Measurements from ENCODE around the gene ZDHHC3. TPM values are rescaled to one million over a fixed set of nuclear protein-coding genes. Genes with fewer than 3 reads are reported as not detected.

The ZDHHC3 gene
- total RNA-seq, 1 experiment from 2014 or later, result 122 TPM

GRCh38 chr3:44885618-44886017 lies 90.4 kb downstream of the ZDHHC3 start:
- Histone ChIP-seq H3K27me3 (ENCODE audit: low read length) (no peaks in the 10 kb centered on the region), H3K9me2 (replicated peaks; ENCODE audit: low read length) (no peaks in the 10 kb centered on the region), H3K9me3 (ENCODE audit: low read length) (no peaks in the 10 kb centered on the region), H3K27ac (ENCODE audit: low read length) (peak overlapping the region; percentile 97), H2AFZ (ENCODE audit: low read length) (no peak overlapping the region), H3K4me3 (ENCODE audit: low read length) (no peak overlapping the region), H4K20me1 (ENCODE audit: low read length) (no peaks in the 10 kb centered on the region), H3K36me3 (ENCODE audit: low read depth, low read length) (no peaks in the 10 kb centered on the region), H3K9ac (ENCODE audit: low read length) (peak overlapping the region; percentile 75), H3K79me2 (ENCODE audit: low read length) (no peaks in the 10 kb centered on the region), H3F3A (ENCODE audit: low read length, unreplicated experiment) (no peaks in the 10 kb centered on the region), H3K4me1 (ENCODE audit: insufficient read depth, low read length) (peaks cover 49% of the 10 kb centered on the region), H3K4me2 (ENCODE audit: low read length) (peak overlapping the region; percentile 73)
- ChIA-PET POLR2A (ENCODE audit: unreplicated experiment) (interaction anchor here (0.5 kb wide), 1 partner anchor 14 kb away, joined by 7 read pairs; no protein-coding TSS in a partner anchor), CTCF (interaction anchor here (0.9 to 1.3 kb wide), 2 partner anchors 29 to 108 kb away, joined by 3 to 4 read pairs; no protein-coding TSS in a partner anchor)
- no TSS peak for BruUV-seq (replicated peaks)
- DNase-seq, result peak; percentile 99
- TF ChIP-seq EZH2 (IDR thresholded peaks at IDR 0.05; ENCODE audit: low read length, unreplicated experiment) (no peak), CTCF (conservative IDR thresholded peaks at IDR 0.05; ENCODE audit: low read depth, low read length) (no peak), EZH2phosphoT487 (IDR thresholded peaks at IDR 0.05; ENCODE audit: borderline replicate concordance, low read length) (no peak)
- intact Hi-C loops (cut with micrococcal nuclease), result loop anchor here (1.0 to 10.0 kb wide), 2 partner anchors 29 to 241 kb away; partner anchors contain the start of gene ZNF35
- peak; percentile 58 for ATAC-seq

GRCh38 chr3:44883999-44884431 lies 92.0 kb downstream of the ZDHHC3 start:
- H3K36me3 ChIP-seq (ENCODE audit: low read depth, low read length), result no peaks in the 10 kb centered on the region
- H3K4me3 ChIP-seq (ENCODE audit: low read length), result peak overlapping the region; percentile 2; the same call in 1 of the 2 replicates
- H3K27ac ChIP-seq (ENCODE audit: low read length), result peak overlapping the region; percentile 97
- no peaks in the 10 kb centered on the region for H3K9me3 ChIP-seq (ENCODE audit: low read length)
- ATAC-seq (peak; percentile 67), DNase-seq (peak; percentile 99)
- TF ChIP-seq EZH2phosphoT487 (IDR thresholded peaks at IDR 0.05; ENCODE audit: borderline replicate concordance, low read length), result no peak
- no peak for TF ChIP-seq CTCF (conservative IDR thresholded peaks at IDR 0.05; ENCODE audit: low read depth, low read length)
- no peak for TF ChIP-seq EZH2 (IDR thresholded peaks at IDR 0.05; ENCODE audit: low read length, unreplicated experiment)
- H3K9me2 ChIP-seq (replicated peaks; ENCODE audit: low read length), result no peaks in the 10 kb centered on the region
- H3K4me2 ChIP-seq (ENCODE audit: low read length), result peak overlapping the region; percentile 56
- H2AFZ ChIP-seq (ENCODE audit: low read length), result peak overlapping the region; percentile 60
- CTCF ChIA-PET, result no interaction called here
- H3K79me2 ChIP-seq (ENCODE audit: low read length), result no peaks in the 10 kb centered on the region
- no peaks in the 10 kb centered on the region for H3F3A ChIP-seq (ENCODE audit: low read length, unreplicated experiment)
- H3K4me1 ChIP-seq (ENCODE audit: insufficient read depth, low read length), result peaks cover 49% of the 10 kb centered on the region
- POLR2A ChIA-PET (ENCODE audit: unreplicated experiment), result interaction anchor here (0.5 to 0.7 kb wide), 2 partner anchors 22 to 259 kb away, joined by 3 to 7 read pairs; partner anchors contain the start of gene TMEM42
- no peaks in the 10 kb centered on the region for H4K20me1 ChIP-seq (ENCODE audit: low read length)
- no peaks in the 10 kb centered on the region for H3K27me3 ChIP-seq (ENCODE audit: low read length)
- BruUV-seq (replicated peaks), result no TSS peak
- intact Hi-C loops (cut with micrococcal nuclease), result loop anchor here (1.0 to 10.0 kb wide), 4 partner anchors 14 to 239 kb away; partner anchors contain the start of genes KIAA1143, KIF15 and ZNF35
- peak overlapping the region; percentile 76 for H3K9ac ChIP-seq (ENCODE audit: low read length)

Measured in PC-3 (cell line).